Activated naive CD8-positive, alpha-beta T cell treated with anti-CD3 and anti-CD28 coated beads, Interleukin-2, amount 50 U/mL, for 24 hours (primary cell): ENCODE results near the gene DPF3.

Source experiments
- ATAC-seq: fragments of 150-1000 bp; cut with Tn5 transposase; one replicate; pipeline ENCODE4 v1.10.0; 2021
- DNase-seq: peaks from one replicate; pipeline ENCODE4 v3.0.0; 2021
- H3K27ac Mint-ChIP-seq: one replicate; pipeline ENCODE4 v1.8.0; 2021; ENCODE audit warnings: mild to moderate bottlenecking, mixed read lengths
- H3K27me3 Mint-ChIP-seq: one replicate; pipeline ENCODE4 v1.8.0; 2021; ENCODE audit warnings: mixed read lengths
- H3K36me3 Mint-ChIP-seq: one replicate; pipeline ENCODE4 v1.8.0; 2021; ENCODE audit warnings: low read depth, mixed read lengths
- H3K4me1 Mint-ChIP-seq: one replicate; pipeline ENCODE4 v1.8.0; 2021; ENCODE audit warnings: mixed read lengths
- H3K4me3 Mint-ChIP-seq: one replicate; pipeline ENCODE4 v1.8.0; 2021; ENCODE audit warnings: mild to moderate bottlenecking, moderate library complexity, mixed read lengths
- H3K9me3 Mint-ChIP-seq: one replicate; pipeline ENCODE4 v1.8.0; 2021; ENCODE audit warnings: mixed read lengths

The DPF3 gene

DNA sequence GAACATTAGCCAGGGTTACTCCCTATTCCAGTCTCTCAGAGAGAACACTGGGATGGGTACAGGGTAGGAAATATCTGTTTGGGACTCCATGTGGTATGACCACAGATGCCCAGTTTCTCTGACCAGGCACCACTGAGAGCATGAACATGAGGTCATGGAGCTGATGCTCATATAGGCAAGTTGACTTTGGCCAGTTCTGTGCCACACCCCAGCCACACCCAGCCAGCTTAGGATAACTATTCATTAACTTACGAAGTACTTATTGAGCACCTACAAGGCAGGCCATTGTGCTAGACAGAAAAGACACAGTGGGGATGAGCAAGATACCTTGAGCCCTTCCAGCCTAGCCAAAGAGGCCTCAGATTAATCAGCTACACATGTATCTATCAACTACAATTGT, 262.5 kb downstream of the DPF3 start:
- Mint-ChIP-seq H3K4me3 (no peak overlapping the region), H3K9me3 (peaks cover 10% of the 10 kb centered on the region), H3K27ac (no peak overlapping the region), H3K4me1 (no peaks in the 10 kb centered on the region), H3K27me3 (no peaks in the 10 kb centered on the region), H3K36me3 (no peaks in the 10 kb centered on the region)
- DNase-seq (no peak), ATAC-seq (no peak)

DNA sequence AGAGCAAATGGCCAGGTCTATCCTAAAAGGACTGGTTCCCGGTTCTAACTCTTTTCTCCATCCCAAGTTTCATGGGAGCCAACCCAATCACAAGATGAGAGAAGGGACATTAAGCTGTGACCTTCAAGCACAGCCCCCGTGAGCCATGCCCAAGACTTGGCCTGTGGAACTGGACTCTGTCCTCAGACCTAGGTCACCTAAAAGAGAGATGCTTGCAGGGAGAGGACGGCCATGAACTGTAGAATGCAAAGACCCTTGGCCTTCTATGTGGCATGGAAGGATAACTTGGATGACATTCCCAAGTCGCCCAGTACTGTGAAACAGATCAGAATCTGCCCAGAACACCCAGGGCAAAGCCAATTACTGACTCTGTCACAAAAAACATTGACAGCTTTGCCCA, 263.5 kb downstream of the DPF3 start:
- Mint-ChIP-seq H3K4me1 (no peaks in the 10 kb centered on the region), H3K4me3 (no peak overlapping the region), H3K9me3 (peaks cover 10% of the 10 kb centered on the region), H3K36me3 (no peaks in the 10 kb centered on the region), H3K27me3 (no peaks in the 10 kb centered on the region), H3K27ac (no peak overlapping the region)
- DNase-seq (no peak), ATAC-seq (no peak)

DNA sequence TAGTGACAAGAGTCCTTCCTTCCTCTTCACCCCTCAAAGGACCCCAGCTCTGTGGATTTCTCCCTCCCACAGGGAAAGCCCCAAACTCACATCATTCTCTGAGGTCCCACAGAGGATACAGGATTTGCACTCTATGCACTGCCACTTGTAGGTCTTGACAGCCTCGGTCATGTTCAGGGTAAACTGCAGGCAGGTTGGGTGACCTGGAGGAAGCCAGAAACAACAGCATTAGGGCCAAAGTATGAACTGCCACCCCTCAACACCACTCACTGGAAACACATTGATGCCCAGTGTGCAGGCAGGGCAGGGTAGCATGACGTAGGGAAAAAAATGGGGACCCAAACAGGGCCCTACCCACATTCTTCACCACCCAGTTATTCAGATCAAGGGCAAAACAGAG, 264.4 kb downstream of the DPF3 start:
- Mint-ChIP-seq H3K4me1 (no peaks in the 10 kb centered on the region), H3K27ac (no peak overlapping the region), H3K9me3 (peaks cover 10% of the 10 kb centered on the region), H3K36me3 (no peaks in the 10 kb centered on the region), H3K27me3 (no peaks in the 10 kb centered on the region), H3K4me3 (no peak overlapping the region)
- DNase-seq: no peak
- ATAC-seq: no peak

DNA sequence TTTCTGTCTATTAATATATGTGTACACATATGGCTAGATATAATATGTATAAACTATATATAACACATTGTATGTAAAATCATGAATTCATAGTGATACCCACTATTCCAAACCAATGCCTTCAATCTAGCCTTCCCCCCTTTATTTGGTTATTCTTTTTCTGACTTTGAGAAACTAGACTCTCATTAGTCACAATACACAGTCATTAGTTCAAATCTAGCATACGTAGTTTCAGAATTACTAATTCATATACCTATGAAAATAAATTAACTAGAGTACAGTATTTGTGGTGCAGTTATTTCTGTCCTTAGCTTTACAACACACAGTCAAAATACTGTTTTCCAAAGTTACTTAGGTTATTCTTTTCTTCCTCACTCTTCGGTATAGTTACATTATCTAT, 268.2 kb downstream of the DPF3 start:
- Mint-ChIP-seq H3K27ac (no peak overlapping the region), H3K4me1 (no peaks in the 10 kb centered on the region), H3K4me3 (no peak overlapping the region), H3K9me3 (peaks cover 10% of the 10 kb centered on the region), H3K27me3 (no peaks in the 10 kb centered on the region), H3K36me3 (no peaks in the 10 kb centered on the region)
- DNase-seq (no peak), ATAC-seq (no peak)

DNA sequence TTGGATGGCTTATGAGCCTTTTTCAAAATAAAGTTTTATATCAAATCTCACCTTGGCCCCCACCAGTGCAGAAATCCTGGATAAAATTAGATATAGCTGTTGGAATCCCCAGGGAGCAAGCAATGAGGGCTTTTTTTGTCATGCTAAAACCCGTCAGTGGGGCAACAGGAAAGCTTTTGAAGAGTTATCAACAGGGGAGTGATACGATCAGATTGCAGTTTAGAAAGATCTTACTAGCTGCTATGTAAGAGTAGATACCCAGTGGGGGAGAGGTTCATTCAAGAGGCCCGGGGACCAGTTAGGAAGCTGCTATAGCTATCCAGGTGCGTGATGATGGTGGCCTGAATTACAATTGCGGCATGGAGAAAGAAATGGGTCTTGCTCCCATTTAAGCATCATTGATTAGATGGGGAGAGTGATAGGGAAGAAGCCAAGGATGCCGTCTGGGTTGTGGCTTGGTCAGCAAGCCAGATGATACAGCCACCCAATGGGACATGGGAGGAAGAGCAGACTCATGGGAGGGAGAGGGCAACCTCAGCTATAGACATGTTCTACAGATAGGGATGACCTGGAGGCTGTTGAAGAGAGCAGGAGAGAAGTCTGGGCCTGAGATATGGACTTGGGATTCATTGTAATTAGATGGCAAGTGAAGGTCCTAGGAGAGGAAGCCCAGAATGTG, 272.4 kb downstream of the DPF3 start:
- Mint-ChIP-seq H3K27me3 (no peaks in the 10 kb centered on the region), H3K4me1 (no peaks in the 10 kb centered on the region), H3K4me3 (no peak overlapping the region), H3K27ac (no peak overlapping the region), H3K9me3 (no peaks in the 10 kb centered on the region), H3K36me3 (no peaks in the 10 kb centered on the region)
- no peak for ATAC-seq
- no peak for DNase-seq

DNA sequence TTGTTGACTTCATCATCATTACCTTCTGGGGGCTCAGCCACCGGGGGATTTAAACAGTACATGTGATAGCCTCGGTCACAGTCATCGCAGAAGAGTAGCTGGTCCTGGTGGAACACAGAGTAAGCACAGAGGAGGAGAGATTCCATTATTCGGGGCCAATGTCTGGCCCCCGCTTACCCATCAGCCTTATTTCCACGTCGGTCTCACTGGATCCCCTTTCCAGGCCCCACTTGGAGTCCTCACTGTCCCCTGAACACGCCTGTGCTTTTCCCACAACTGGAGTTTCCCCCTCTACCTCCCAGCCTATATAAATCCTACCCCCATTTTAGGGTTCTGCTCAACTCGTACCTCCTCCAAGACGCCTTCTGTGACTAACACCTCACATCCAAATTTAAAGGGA, 274.0 kb downstream of the DPF3 start:
- no peak overlapping the region for H3K27ac Mint-ChIP-seq
- H3K27me3 Mint-ChIP-seq: no peaks in the 10 kb centered on the region
- ATAC-seq (no peak), DNase-seq (no peak)
- H3K9me3 Mint-ChIP-seq: no peaks in the 10 kb centered on the region
- H3K36me3 Mint-ChIP-seq: no peaks in the 10 kb centered on the region
- no peak overlapping the region for H3K4me3 Mint-ChIP-seq
- H3K4me1 Mint-ChIP-seq: no peaks in the 10 kb centered on the region

DNA sequence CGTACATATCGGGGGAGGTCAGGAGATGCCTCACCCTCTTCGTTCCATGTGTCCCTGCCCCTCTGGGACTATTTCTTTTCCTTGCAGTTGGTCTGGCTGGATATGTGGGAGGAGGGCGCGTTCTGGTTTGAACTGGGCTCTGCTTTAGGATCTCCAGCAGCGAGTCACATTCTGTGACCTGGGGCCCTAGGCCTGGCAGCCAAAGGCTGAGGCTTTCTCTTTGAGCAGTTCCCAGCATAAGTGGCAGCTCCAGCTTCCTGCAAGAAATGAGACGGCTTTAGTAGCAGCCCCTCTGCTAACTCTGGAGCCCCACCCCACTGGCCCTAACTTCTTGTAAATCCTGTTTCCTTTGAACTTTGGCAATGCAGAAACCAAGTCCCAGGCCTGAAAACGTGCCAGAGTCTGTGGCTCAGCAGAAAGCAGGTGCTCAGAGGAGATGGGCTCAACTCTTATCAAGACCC, 274.8 kb downstream of the DPF3 start:
- ATAC-seq (no peak), DNase-seq (no peak)
- no peak overlapping the region for H3K27ac Mint-ChIP-seq
- H3K4me3 Mint-ChIP-seq: no peak overlapping the region
- no peaks in the 10 kb centered on the region for H3K36me3 Mint-ChIP-seq
- H3K27me3 Mint-ChIP-seq: no peaks in the 10 kb centered on the region
- no peaks in the 10 kb centered on the region for H3K9me3 Mint-ChIP-seq
- no peaks in the 10 kb centered on the region for H3K4me1 Mint-ChIP-seq

DNA sequence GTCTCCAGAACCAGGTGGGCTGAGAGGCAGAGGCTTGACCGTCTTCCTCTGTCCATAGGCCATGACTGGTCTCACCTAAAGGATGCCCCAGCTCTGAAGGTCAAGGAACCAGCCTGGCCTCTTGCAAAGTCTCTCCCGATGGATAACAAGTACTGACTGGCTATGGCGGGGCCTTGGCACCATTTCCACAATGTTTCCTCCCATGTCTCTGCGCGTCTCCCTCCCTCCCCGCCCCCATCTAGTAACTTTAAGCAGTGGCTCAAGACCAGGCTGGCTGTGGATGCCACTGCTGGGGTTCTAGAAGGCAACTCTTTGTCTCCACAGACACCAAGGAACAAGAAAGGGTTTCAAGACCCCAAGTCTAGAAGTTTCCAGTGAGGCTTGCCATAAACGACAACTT, 275.5 kb downstream of the DPF3 start:
- no peaks in the 10 kb centered on the region for H3K4me1 Mint-ChIP-seq
- H3K36me3 Mint-ChIP-seq: no peaks in the 10 kb centered on the region
- ATAC-seq (no peak), DNase-seq (no peak)
- no peak overlapping the region for H3K27ac Mint-ChIP-seq
- no peak overlapping the region for H3K4me3 Mint-ChIP-seq
- no peaks in the 10 kb centered on the region for H3K9me3 Mint-ChIP-seq
- H3K27me3 Mint-ChIP-seq: no peaks in the 10 kb centered on the region

DNA sequence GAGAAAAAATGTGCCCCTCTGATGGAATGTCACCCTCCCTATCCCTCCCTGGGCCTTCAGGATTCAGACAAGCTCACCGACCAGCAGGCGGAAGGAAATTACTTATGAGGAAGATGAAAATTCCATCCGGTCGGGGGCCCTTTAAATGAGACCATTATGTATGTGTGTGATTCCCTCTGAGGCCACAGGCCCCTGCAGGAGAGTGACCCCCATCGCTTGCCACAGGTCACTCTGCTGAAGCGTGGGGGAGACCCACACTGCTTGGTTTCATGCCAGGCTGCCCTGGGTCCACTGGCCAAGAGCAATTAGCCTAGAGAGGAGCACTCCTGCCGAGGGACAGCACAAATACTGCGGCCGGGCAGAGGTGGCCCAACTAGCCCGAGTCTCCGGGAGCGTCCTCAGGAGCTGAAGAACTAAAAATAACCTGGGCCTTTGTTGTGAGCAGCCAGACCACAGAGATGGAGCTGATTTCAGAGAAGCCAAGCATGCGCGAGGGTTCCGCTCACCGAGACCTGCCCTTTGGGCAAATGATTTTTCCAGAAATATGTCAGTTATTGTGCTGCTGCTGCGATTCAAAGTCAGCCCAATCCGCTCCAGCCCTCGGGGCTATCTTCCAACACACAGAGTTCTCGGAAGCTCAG, 276.4 kb downstream of the DPF3 start:
- Mint-ChIP-seq H3K36me3 (no peaks in the 10 kb centered on the region), H3K4me3 (no peak overlapping the region), H3K27me3 (no peaks in the 10 kb centered on the region), H3K4me1 (no peaks in the 10 kb centered on the region), H3K27ac (no peak overlapping the region), H3K9me3 (no peaks in the 10 kb centered on the region)
- DNase-seq (no peak), ATAC-seq (no peak)

DNA sequence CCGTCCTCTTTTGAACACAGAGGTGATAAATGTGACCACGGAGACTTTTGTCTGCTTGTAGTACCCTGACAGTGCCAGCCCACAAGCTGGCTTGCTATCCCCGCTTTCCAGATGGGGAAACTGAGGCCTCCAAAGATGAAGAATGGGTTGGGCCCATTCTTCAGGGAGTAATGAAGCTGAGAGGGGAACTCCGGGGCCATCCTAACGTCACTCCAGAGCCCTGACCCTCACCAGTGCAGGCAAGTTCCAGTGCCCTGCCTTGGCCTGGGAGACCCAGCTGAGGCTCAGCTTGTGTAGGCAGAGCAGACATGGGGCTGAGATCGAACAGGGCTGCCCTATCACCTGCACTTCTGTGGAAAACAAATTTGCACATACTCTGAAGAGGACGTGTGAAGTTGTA, 277.1 kb downstream of the DPF3 start:
- no peaks in the 10 kb centered on the region for H3K27me3 Mint-ChIP-seq
- no peak for DNase-seq
- H3K36me3 Mint-ChIP-seq: no peaks in the 10 kb centered on the region
- H3K9me3 Mint-ChIP-seq: no peaks in the 10 kb centered on the region
- no peaks in the 10 kb centered on the region for H3K4me1 Mint-ChIP-seq
- H3K4me3 Mint-ChIP-seq: no peak overlapping the region
- no peak for ATAC-seq
- no peak overlapping the region for H3K27ac Mint-ChIP-seq

DNA sequence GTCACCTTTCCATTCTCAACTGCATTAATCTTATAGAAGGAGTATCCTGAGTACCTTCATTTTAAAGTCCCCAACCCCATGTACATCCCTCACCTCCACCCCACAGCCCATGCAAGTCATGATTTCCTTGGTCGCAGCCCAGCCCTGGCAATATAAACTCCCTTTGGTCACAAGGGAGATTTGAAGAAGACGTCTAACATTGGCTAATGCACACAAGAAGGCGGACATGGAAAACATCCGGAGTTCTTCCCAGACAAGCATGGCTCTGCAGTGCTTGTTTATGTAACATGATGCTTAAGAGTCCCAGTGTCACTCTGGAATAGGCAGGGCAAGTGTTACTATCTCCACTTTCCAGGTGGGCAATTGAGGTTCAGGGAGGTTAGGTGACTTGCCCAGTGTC, 277.6 kb downstream of the DPF3 start:
- Mint-ChIP-seq H3K9me3 (no peaks in the 10 kb centered on the region), H3K4me3 (no peak overlapping the region), H3K27me3 (no peaks in the 10 kb centered on the region), H3K27ac (peak overlapping the region; percentile 15), H3K4me1 (no peaks in the 10 kb centered on the region), H3K36me3 (no peaks in the 10 kb centered on the region)
- no peak for ATAC-seq
- DNase-seq: no peak

DNA sequence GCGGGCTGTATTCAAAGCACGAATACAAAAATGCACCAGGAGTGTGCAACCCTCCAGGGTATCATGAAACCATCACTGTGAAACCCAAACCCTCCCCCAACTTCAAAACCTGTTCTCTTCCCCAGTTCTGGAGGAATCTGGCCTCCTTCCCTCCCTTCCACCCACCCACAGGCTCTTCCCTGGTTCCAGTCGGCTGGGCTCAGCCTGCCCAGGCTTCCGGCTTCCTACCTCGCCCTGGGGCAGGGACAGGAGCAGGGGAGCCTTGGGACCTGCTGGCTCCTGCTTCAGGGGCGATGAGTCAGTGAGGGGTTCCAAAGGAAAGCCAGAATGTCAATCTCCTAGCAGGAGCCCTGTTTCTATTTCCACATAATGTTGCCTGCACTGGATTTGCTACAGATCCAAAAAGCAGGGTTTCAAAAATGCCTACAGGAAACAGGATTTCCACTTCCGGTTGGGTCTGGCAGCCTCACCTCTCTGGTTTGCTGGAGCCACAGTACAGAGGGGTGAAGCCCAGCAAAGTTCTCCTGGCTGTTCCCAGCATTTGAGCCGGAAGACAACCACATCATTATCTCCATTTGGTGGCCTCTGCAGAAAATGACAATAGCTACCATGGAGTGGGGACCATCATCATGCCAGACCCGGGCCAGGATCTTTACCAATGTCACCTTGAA, 278.3 kb downstream of the DPF3 start:
- ATAC-seq (no peak), DNase-seq (no peak)
- no peak overlapping the region for H3K4me3 Mint-ChIP-seq
- H3K27ac Mint-ChIP-seq: no peak overlapping the region
- H3K4me1 Mint-ChIP-seq: no peaks in the 10 kb centered on the region
- H3K36me3 Mint-ChIP-seq: no peaks in the 10 kb centered on the region
- H3K9me3 Mint-ChIP-seq: no peaks in the 10 kb centered on the region
- H3K27me3 Mint-ChIP-seq: no peaks in the 10 kb centered on the region

DNA sequence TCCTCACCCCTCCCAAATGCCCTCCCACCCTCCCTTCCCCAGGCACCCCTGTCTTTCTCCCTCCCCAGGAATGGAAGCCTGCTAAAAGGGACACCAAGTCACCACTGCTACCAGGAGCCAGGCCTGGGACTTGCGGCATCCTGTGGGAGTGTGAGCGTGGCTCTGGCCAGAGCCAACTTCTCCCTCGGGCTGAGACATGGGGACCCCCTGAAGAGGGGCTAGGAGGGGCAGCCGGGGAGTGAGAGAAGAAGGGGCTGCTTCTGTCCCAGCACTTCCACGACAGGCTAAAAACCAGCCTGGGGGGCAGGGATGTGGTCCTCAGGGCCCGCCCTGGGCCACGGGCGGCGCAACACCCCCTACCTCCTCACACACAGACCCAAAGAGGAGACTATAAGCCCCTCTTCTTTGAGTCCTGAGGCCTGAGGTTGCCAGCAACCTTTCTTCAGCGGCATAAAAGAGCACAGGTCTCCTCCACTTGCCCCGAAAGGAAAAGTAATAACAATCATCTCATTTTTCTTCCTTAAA, 278.9 kb downstream of the DPF3 start:
- H3K36me3 Mint-ChIP-seq: no peaks in the 10 kb centered on the region
- H3K4me3 Mint-ChIP-seq: no peak overlapping the region
- DNase-seq (no peak), ATAC-seq (no peak)
- H3K4me1 Mint-ChIP-seq: no peaks in the 10 kb centered on the region
- H3K9me3 Mint-ChIP-seq: no peaks in the 10 kb centered on the region
- no peak overlapping the region for H3K27ac Mint-ChIP-seq
- no peaks in the 10 kb centered on the region for H3K27me3 Mint-ChIP-seq

DNA sequence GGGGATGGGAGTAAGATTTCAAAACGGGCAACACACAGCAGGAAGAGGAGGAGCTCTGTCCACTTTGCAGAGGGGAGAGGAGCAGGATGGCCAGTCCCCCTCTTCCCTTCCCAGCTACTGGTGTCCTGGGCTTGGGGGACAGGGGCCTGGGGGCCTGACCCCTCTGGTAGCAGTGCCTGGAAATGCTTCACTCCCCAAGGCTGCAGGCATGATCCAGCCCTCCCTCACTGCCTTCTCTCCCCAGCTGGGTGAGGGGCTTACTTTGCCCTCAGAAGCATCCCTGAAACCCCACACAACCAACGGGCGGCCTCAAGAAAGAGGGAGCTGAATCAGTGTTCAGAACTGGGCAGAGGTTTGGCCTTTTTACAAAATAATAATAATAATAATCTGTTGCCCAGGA, 279.5 kb downstream of the DPF3 start:
- H3K4me3 Mint-ChIP-seq: no peak overlapping the region
- DNase-seq (no peak), ATAC-seq (no peak)
- no peaks in the 10 kb centered on the region for H3K4me1 Mint-ChIP-seq
- no peak overlapping the region for H3K27ac Mint-ChIP-seq
- peaks cover 1% of the 10 kb centered on the region for H3K27me3 Mint-ChIP-seq
- H3K36me3 Mint-ChIP-seq: no peaks in the 10 kb centered on the region
- H3K9me3 Mint-ChIP-seq: no peaks in the 10 kb centered on the region

DNA sequence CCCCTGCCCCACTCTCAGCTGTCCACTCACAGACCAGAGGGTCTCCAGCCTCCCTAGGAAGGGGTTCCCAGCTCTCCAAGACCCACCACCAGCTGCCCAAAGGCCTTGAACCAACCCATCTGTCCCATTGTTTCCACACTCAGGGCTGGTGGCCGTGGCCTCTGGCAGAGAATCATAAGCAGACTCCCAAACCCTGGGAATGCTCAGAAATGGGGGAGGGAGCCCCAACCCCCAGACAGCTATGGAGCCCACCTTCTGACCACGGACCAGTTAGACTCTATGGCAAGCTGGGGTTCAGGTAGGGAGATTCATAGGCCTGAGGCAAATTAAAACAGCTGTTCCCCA, 280.0 kb downstream of the DPF3 start:
- DNase-seq (no peak), ATAC-seq (no peak)
- H3K4me1 Mint-ChIP-seq: no peaks in the 10 kb centered on the region
- H3K9me3 Mint-ChIP-seq: no peaks in the 10 kb centered on the region
- H3K36me3 Mint-ChIP-seq: no peaks in the 10 kb centered on the region
- no peak overlapping the region for H3K4me3 Mint-ChIP-seq
- no peak overlapping the region for H3K27ac Mint-ChIP-seq
- H3K27me3 Mint-ChIP-seq: peaks cover 3% of the 10 kb centered on the region
